PFSK-1 (cell line): ENCODE measurements around the gene KAT2B.

Experiments used
- FOXP2 ChIP-seq: optimal IDR thresholded peaks from 2 replicates; pipeline ENCODE3; 2011; ENCODE audit warnings: borderline replicate concordance, control low read depth, inconsistent platforms; ENCODE audit not compliant: insufficient read depth; ENCODE audit errors: extremely low read length, extremely low read depth
- POLR2AphosphoS5 ChIP-seq: IDR thresholded peaks from 2 replicates; pipeline ENCODE4 v1.6.1; 2012; ENCODE audit warnings: low read depth, mild to moderate bottlenecking, control low read depth, low read length, moderate library complexity
- REST ChIP-seq, 2 experiments: IDR thresholded peaks; 2 replicates each; pipeline versions ENCODE4 v1.6.1 to v1.8.0; 2011 to 2012; ENCODE audit warnings: low read depth in 2 of 2, low read length in 2 of 2, control low read depth in 1 of 2, inconsistent platforms in 1 of 2, mild to moderate bottlenecking in 1 of 2, moderate library complexity in 1 of 2; ENCODE audit not compliant: insufficient read depth in 1 of 2
- SIN3A ChIP-seq: IDR thresholded peaks from 2 replicates; pipeline ENCODE4 v1.6.1; 2012; ENCODE audit warnings: mild to moderate bottlenecking, low read length, moderate library complexity, borderline replicate concordance; ENCODE audit not compliant: insufficient read depth
- TAF1 ChIP-seq: IDR thresholded peaks from 2 replicates; pipeline ENCODE4 v1.6.1; 2012; ENCODE audit warnings: low read length, control low read depth, borderline replicate concordance; ENCODE audit not compliant: insufficient read depth

KAT2B gene

GRCh38 chr3:20074226-20075063 lies 34.2 kb downstream of the KAT2B start:
- TF ChIP-seq SIN3A (no peak), POLR2AphosphoS5 (no peak), FOXP2 (no peak), TAF1 (no peak), REST (IDR thresholded peaks at IDR 0.05; ENCODE audit: insufficient read depth in 1 of 2, low read depth in 2 of 2, low read length in 2 of 2) (no peak)

GRCh38 chr3:20075197-20075596 lies 35.0 kb downstream of the KAT2B start:
- TF ChIP-seq POLR2AphosphoS5 (no peak), SIN3A (no peak), FOXP2 (no peak), TAF1 (no peak), REST (IDR thresholded peaks at IDR 0.05; ENCODE audit: insufficient read depth in 1 of 2, low read depth in 2 of 2, low read length in 2 of 2) (no peak)

- no peak for TF ChIP-seq TAF1
- TF ChIP-seq SIN3A = no peak
These were observed 36.2 kb downstream of the KAT2B start for GRCh38 chr3:20076296-20076997.

GRCh38 chr3:20077068-20077467 lies 36.8 kb downstream of the KAT2B start:
- TF ChIP-seq SIN3A (no peak), POLR2AphosphoS5 (no peak), TAF1 (no peak), REST (IDR thresholded peaks at IDR 0.05; ENCODE audit: insufficient read depth in 1 of 2, low read depth in 2 of 2, low read length in 2 of 2) (no peak), FOXP2 (no peak)

GRCh38 chr3:20078194-20078714 lies 38.0 kb downstream of the KAT2B start:
- TF ChIP-seq SIN3A = no peak
- TF ChIP-seq REST (IDR thresholded peaks at IDR 0.05; ENCODE audit: insufficient read depth in 1 of 2, low read depth in 2 of 2, low read length in 2 of 2) = no peak
- no peak for TF ChIP-seq TAF1
- TF ChIP-seq FOXP2 = no peak
- no peak for TF ChIP-seq POLR2AphosphoS5
